MM.1S (cell line): ENCODE data around the gene TBATA.

Experiments
- EZH2 ChIP-seq: fragments of 300-600 bp; sonication (generic); optimal IDR thresholded peaks from 2 replicates; pipeline ENCODE3; 2017; ENCODE audit warnings: low read depth, mild to moderate bottlenecking, antibody characterized with exemption, low read length, mixed read lengths
- EZH2phosphoT487 ChIP-seq: fragments of 300-600 bp; sonication (generic); IDR thresholded peaks from 2 replicates; pipeline ENCODE4 v1.6.1; 2018; ENCODE audit warnings: antibody characterized with exemption, low read length
- TF ChIP-seq, protein P1 (sequence below): fragments of 300-600 bp; sonication (generic); IDR thresholded peaks from 2 replicates; pipeline ENCODE4 v1.5.1; 2016; ENCODE audit warnings: antibody characterized with exemption, low read length, mixed read lengths

DNA sequence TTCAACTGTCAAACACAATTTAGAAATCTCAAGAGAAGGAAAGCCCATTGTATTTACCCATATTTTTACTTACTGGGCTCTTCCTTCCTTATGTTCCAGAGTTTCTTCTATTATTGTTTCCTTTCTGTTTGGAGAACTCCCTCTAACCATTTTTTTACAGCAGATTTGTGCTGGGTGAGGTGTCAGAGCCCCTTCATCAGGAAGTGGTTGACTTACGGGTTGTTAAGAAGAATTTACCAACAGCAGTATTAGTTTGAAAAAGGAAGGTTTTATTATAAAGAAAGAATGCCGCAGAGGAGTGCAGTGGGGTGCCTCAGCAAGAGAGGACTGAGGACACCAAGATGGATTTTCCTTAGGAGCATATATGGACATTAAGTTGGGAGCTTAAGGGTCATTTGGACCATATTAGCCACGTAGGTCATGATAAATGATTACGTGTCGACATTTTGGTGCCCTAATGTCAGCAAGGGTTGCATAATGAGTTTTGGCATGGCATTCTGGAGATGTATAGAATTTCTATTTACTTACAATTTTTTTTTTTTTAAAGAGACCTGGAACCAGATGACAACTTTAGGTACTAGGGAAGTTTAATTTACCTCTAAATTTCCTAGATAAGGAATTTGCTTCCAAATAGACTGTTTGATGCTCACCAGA, 6.3 kb upstream of the TBATA start:
- TF ChIP-seq, protein P1, sequence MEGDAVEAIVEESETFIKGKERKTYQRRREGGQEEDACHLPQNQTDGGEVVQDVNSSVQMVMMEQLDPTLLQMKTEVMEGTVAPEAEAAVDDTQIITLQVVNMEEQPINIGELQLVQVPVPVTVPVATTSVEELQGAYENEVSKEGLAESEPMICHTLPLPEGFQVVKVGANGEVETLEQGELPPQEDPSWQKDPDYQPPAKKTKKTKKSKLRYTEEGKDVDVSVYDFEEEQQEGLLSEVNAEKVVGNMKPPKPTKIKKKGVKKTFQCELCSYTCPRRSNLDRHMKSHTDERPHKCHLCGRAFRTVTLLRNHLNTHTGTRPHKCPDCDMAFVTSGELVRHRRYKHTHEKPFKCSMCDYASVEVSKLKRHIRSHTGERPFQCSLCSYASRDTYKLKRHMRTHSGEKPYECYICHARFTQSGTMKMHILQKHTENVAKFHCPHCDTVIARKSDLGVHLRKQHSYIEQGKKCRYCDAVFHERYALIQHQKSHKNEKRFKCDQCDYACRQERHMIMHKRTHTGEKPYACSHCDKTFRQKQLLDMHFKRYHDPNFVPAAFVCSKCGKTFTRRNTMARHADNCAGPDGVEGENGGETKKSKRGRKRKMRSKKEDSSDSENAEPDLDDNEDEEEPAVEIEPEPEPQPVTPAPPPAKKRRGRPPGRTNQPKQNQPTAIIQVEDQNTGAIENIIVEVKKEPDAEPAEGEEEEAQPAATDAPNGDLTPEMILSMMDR, result no peak
- TF ChIP-seq EZH2phosphoT487 (no peak), EZH2 (no peak)
